Measurements from ENCODE around the gene AMPD3. TPM values are rescaled to one million over a fixed set of nuclear protein-coding genes. Genes with fewer than 3 reads are reported as not detected.

The AMPD3 gene
- total RNA-seq, 1 donor from 2014 or later, result 3.0 TPM

- no peak overlapping the region for H2AFZ ChIP-seq (replicated peaks)
- no peaks in the 10 kb centered on the region for H3K79me2 ChIP-seq (ENCODE audit: low read depth)
- peaks cover 3% of the 10 kb centered on the region for H3K36me3 ChIP-seq
- Mint-ChIP-seq H3K27me3 (ENCODE audit: insufficient read depth, low read depth) (no peaks in the 10 kb centered on the region), H3K4me1 (no peaks in the 10 kb centered on the region), H3K9me3 (no peaks in the 10 kb centered on the region), H3K4me3 (no peak overlapping the region), H3K36me3 (peaks cover 15% of the 10 kb centered on the region), H3K27ac (no peak overlapping the region)
- H3K4me1 ChIP-seq, result peaks cover 6% of the 10 kb centered on the region
- H4K20me1 ChIP-seq (ENCODE audit: low read depth), result no peaks in the 10 kb centered on the region
- no peak overlapping the region for H3K9ac ChIP-seq
- no peak overlapping the region for H3K4me3 ChIP-seq
- H3K4me2 ChIP-seq, result no peak overlapping the region
- no peaks in the 10 kb centered on the region for H3K27me3 ChIP-seq
- TF ChIP-seq EZH2phosphoT487 (IDR thresholded peaks at IDR 0.05), result no peak
- TF ChIP-seq CTCF (IDR thresholded peaks at IDR 0.05), result no peak
- no peak for TF ChIP-seq EZH2 (IDR thresholded peaks at IDR 0.05)
- no peaks in the 10 kb centered on the region for H3K9me3 ChIP-seq (ENCODE audit: low read depth)
- DNase-seq (ENCODE audit: low spot score), result no peak
- no peaks in the 10 kb centered on the region for H3F3A ChIP-seq (ENCODE audit: low read depth)
- no peak overlapping the region for H3K27ac ChIP-seq
These were observed 72.2 kb downstream of the AMPD3 start for GRCh38 chr11:10526974-10527918.

GRCh38 chr11:10528121-10528520 lies 73.1 kb downstream of the AMPD3 start:
- Mint-ChIP-seq H3K36me3 (peaks cover 15% of the 10 kb centered on the region), H3K4me1 (no peaks in the 10 kb centered on the region), H3K27me3 (ENCODE audit: insufficient read depth, low read depth) (no peaks in the 10 kb centered on the region), H3K4me3 (no peak overlapping the region), H3K9me3 (no peaks in the 10 kb centered on the region), H3K27ac (no peak overlapping the region)
- Histone ChIP-seq H3K27ac (no peak overlapping the region), H3K4me2 (no peak overlapping the region), H3K4me1 (peaks cover 6% of the 10 kb centered on the region), H3K79me2 (ENCODE audit: low read depth) (no peaks in the 10 kb centered on the region), H4K20me1 (ENCODE audit: low read depth) (no peaks in the 10 kb centered on the region), H3K27me3 (no peaks in the 10 kb centered on the region), H2AFZ (replicated peaks) (no peak overlapping the region), H3K9me3 (ENCODE audit: low read depth) (no peaks in the 10 kb centered on the region), H3K36me3 (peaks cover 3% of the 10 kb centered on the region), H3K9ac (no peak overlapping the region), H3F3A (ENCODE audit: low read depth) (no peaks in the 10 kb centered on the region), H3K4me3 (no peak overlapping the region)
- TF ChIP-seq EZH2phosphoT487 (IDR thresholded peaks at IDR 0.05) (no peak), EZH2 (IDR thresholded peaks at IDR 0.05) (no peak), CTCF (IDR thresholded peaks at IDR 0.05) (no peak)
- DNase-seq (ENCODE audit: low spot score), result no peak

- no peak overlapping the region for H3K4me3 ChIP-seq
- no peaks in the 10 kb centered on the region for H3F3A ChIP-seq (ENCODE audit: low read depth)
- H3K4me1 ChIP-seq, result peaks cover 6% of the 10 kb centered on the region
- no peak overlapping the region for H3K9ac ChIP-seq
- H3K9me3 ChIP-seq (ENCODE audit: low read depth), result no peaks in the 10 kb centered on the region
- H3K27me3 ChIP-seq, result no peaks in the 10 kb centered on the region
- Mint-ChIP-seq H3K27me3 (ENCODE audit: insufficient read depth, low read depth) (no peaks in the 10 kb centered on the region), H3K9me3 (no peaks in the 10 kb centered on the region), H3K27ac (no peak overlapping the region), H3K4me1 (no peaks in the 10 kb centered on the region), H3K36me3 (peaks cover 13% of the 10 kb centered on the region), H3K4me3 (no peak overlapping the region)
- no peaks in the 10 kb centered on the region for H3K79me2 ChIP-seq (ENCODE audit: low read depth)
- no peak overlapping the region for H3K4me2 ChIP-seq
- no peak for TF ChIP-seq EZH2 (IDR thresholded peaks at IDR 0.05)
- TF ChIP-seq EZH2phosphoT487 (IDR thresholded peaks at IDR 0.05), result no peak
- no peak for TF ChIP-seq CTCF (IDR thresholded peaks at IDR 0.05)
- no peaks in the 10 kb centered on the region for H4K20me1 ChIP-seq (ENCODE audit: low read depth)
- H3K27ac ChIP-seq, result no peak overlapping the region
- DNase-seq (ENCODE audit: low spot score), result no peak
- peaks cover 3% of the 10 kb centered on the region for H3K36me3 ChIP-seq
- H2AFZ ChIP-seq (replicated peaks), result no peak overlapping the region
These were observed 74.2 kb downstream of the AMPD3 start for GRCh38 chr11:10529279-10529678.

Measured in neural progenitor cell (in vitro differentiated cells).